Body of pancreas (tissue), 4 donors: ENCODE data around the gene ATP2B2. TPM values are rescaled to one million over a fixed set of nuclear protein-coding genes. Genes with fewer than 3 reads are reported as not detected.

Experiments
- ATAC-seq: fragments of 150-250 bp; one replicate; pipeline ENCODE4 v1.9.1; 2016
- DNase-seq, 4 donors: peaks; one replicate each; pipeline ENCODE4 v3.0.0-alpha.2; 2019
- H3K27ac ChIP-seq, 4 donors: fragments of 200-600 bp; sonication (generic); 1 replicate in 3 of 4; 2 replicates in 1 of 4; pipeline versions ENCODE4 v1.5.1 to v1.6.1; 2016 to 2019; ENCODE audit warnings: mild to moderate bottlenecking in 1 of 4, mixed read lengths in 1 of 4, moderate library complexity in 1 of 4
- H3K27me3 ChIP-seq, 2 donors: fragments of 200-600 bp; sonication (generic); one replicate each; pipeline ENCODE4 v1.6.0; 2016; ENCODE audit warnings: mild to moderate bottlenecking in 1 of 2
- H3K36me3 ChIP-seq, 2 donors: fragments of 200-600 bp; sonication (generic); replicated peaks in 1 of 2; 2 replicates each; pipeline ENCODE4 v1.5.1; 2016; ENCODE audit warnings: low read depth in 2 of 2; ENCODE audit not compliant: insufficient read depth in 1 of 2
- H3K4me1 ChIP-seq: fragments of 200-600 bp; sonication (generic); one replicate; pipeline ENCODE4 v1.6.0; 2016
- H3K4me3 ChIP-seq, 2 donors: fragments of 200-600 bp; sonication (generic); 1 replicate in 1 of 2; 2 replicates in 1 of 2; pipeline ENCODE4 v1.5.1; 2016 to 2019
- H3K9me3 ChIP-seq, 3 donors: fragments of 200-600 bp; sonication (generic); 1 replicate in 2 of 3; 2 replicates in 1 of 3; pipeline ENCODE4 v1.5.1; 2016
- POLR2A ChIP-seq, 3 donors: fragments of 450-650 bp; IDR thresholded peaks; one replicate each; pipeline ENCODE4 v1.6.1; 2016; ENCODE audit warnings: antibody characterized with exemption in 3 of 3, mild to moderate bottlenecking in 2 of 3
- WGBS, 2 donors: methylation state at CpG; one replicate each; pipeline ENCODE4 v1.1.5; 2017; 5-methylcytosine and 5-hydroxymethylcytosine counted together
- intact Hi-C: fragments of 100-400 bp; cut with DNase I; formaldehyde crosslinking; loops from one replicate; pipeline ENCODE4 v1.15.1; 2023
- total RNA-seq, 2 donors: library from RNA; depleted of rRNA; stranded (reverse); fragments of >200 nt; gene quantifications; one replicate each; pipeline ENCODE4 v1.1.0, GENCODE V29; 2016
- TF ChIP-seq, protein P1 (sequence below), 7 experiments: fragments of 450-650 bp in 4 of 7; fragments of 200-600 bp in 3 of 7; sonication (generic) in 3 of 7; IDR thresholded peaks; one replicate each; pipeline ENCODE4 v1.5.1; 2016 to 2019; ENCODE audit warnings: antibody characterized with exemption in 7 of 7

ATP2B2 gene
- total RNA-seq, 2 donors from 2014 or later, result 0.52 TPM; not detected in 1

DNA sequence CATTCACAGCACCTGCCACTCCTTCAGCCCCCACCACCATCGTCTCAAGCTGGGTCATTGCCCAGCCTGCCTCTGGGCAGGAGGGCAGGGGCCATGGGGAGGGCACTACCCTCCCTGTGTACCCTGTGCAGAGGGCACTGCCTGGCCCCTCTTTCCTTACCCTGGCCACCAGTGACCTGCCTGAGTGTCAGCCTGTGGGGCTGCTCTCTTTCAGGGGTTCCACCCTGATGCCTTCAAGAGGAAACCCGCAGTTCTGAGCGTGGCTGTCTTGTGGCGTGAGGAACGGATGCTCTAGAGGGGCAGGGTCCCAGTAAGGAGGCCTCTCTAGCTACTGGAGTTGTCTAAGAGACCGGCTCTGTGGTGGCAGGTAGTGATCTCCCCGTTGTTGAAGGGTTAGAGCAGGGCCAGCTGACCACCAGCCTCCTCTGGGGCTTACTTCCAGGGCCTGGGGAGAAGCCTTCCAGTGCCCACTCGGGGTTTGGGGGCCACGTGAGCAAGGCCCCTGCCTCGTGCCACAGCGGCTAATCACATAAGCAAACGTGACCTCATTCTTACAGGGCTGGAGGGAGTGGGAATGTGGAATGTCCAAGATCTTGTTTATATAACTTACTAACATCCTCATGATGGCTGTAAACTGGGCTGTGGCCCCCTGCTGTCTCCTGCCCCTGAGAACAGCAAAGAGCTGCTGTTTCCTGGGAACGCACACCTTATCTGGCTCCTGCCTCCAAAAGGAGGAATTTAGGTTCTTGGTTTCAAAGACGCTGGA, 153.1 kb downstream of the ATP2B2 start:
- Histone ChIP-seq H3K27ac (no peak overlapping the region), H3K4me1 (no peaks in the 10 kb centered on the region), H3K36me3 (no peaks in the 10 kb centered on the region), H3K4me3 (no peak overlapping the region), H3K9me3 (no peaks in the 10 kb centered on the region), H3K27me3 (no peaks in the 10 kb centered on the region)
- ATAC-seq (no peak), DNase-seq (no peak)
- WGBS, 2 donors, result 42 to 45% methylated on average over 2 to 14 of the region's 14 CpGs
- no peak for TF ChIP-seq POLR2A (IDR thresholded peaks at IDR 0.05)
- TF ChIP-seq, protein P1, sequence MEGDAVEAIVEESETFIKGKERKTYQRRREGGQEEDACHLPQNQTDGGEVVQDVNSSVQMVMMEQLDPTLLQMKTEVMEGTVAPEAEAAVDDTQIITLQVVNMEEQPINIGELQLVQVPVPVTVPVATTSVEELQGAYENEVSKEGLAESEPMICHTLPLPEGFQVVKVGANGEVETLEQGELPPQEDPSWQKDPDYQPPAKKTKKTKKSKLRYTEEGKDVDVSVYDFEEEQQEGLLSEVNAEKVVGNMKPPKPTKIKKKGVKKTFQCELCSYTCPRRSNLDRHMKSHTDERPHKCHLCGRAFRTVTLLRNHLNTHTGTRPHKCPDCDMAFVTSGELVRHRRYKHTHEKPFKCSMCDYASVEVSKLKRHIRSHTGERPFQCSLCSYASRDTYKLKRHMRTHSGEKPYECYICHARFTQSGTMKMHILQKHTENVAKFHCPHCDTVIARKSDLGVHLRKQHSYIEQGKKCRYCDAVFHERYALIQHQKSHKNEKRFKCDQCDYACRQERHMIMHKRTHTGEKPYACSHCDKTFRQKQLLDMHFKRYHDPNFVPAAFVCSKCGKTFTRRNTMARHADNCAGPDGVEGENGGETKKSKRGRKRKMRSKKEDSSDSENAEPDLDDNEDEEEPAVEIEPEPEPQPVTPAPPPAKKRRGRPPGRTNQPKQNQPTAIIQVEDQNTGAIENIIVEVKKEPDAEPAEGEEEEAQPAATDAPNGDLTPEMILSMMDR (IDR thresholded peaks at IDR 0.05), result no peak
- intact Hi-C loops, result no loop called here

DNA sequence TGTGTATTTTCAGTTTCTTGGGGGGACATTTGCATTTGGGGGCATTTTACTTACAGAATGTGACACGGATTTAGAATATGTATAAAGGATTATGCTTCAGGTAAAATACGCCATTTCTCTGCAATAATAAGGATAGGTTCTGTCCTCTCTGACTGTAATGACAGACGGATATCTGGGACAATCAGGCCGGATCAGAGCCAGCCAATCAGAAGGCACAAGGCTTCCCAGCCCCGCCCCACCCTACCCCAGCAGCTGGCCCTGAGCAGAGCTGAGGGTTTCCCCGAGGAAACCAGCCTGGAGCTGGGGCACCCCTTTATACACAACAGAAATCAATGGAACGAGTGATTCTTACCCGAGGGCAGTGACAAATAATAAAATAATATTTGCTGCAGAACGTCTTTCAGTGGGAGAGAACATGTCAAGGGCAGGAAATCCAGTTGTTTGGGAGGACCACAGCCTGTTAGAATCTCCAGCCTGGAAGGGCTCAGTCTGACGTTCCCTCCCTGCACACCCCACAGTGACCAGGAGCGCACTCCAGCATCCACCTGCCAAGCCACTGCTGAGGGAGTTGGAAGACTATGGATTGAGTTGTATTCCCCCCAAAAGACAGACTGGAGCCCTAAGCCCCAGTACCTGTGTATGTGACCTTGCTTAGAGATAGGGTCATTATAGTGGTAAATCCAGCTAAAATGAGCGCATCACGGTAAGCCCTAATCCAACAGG, 154.2 kb downstream of the ATP2B2 start:
- Histone ChIP-seq H3K36me3 (no peaks in the 10 kb centered on the region), H3K27ac (no peak overlapping the region), H3K27me3 (no peaks in the 10 kb centered on the region), H3K4me1 (no peaks in the 10 kb centered on the region), H3K9me3 (no peaks in the 10 kb centered on the region), H3K4me3 (no peak overlapping the region)
- TF ChIP-seq, protein P1 (IDR thresholded peaks at IDR 0.05), result no peak
- TF ChIP-seq POLR2A (IDR thresholded peaks at IDR 0.05), result no peak
- DNase-seq, result no peak
- WGBS, 2 donors, result 38 to 45% methylated on average over 10 to 13 of the region's 13 CpGs
- ATAC-seq, result no peak
- intact Hi-C loops, result no loop called here

DNA sequence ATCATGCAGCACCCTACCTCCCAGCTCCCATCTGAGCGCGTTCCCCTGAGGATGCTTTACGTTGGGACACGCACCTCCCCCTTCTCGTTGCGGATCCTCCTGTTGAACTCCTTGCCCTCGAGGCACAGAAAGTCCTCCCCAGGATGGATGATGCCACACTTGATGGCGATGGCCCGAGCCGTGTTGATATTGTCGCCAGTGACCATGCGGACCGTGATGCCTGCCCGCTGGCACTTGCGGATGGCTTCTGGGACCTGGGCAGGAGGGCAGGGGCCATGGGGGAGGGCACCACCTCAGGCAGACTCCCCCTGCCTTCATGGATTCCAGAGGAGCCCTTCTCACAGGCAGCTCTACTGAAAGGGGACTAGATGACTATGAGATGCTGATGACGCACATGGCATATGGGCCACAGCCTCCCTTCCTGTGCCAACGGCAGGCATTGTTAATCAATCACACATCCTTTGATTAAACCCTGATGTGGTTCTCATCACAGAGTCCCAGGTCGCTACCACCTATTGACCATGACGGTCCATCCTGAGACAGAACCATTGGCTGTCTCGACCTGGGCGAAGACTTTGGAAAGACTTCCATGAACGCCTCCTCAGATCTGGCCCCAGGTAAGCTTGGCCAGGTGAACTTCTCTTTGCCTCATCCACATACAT, 154.9 kb downstream of the ATP2B2 start:
- Histone ChIP-seq H3K27ac (no peak overlapping the region), H3K9me3 (no peaks in the 10 kb centered on the region), H3K27me3 (no peaks in the 10 kb centered on the region), H3K4me3 (no peak overlapping the region), H3K36me3 (no peaks in the 10 kb centered on the region), H3K4me1 (no peaks in the 10 kb centered on the region)
- 73% methylated on average over 15 to 22 of the region's 22 CpGs for WGBS, 2 donors
- DNase-seq (no peak), ATAC-seq (no peak)
- intact Hi-C loops, result no loop called here
- TF ChIP-seq POLR2A (IDR thresholded peaks at IDR 0.05), result no peak

DNA sequence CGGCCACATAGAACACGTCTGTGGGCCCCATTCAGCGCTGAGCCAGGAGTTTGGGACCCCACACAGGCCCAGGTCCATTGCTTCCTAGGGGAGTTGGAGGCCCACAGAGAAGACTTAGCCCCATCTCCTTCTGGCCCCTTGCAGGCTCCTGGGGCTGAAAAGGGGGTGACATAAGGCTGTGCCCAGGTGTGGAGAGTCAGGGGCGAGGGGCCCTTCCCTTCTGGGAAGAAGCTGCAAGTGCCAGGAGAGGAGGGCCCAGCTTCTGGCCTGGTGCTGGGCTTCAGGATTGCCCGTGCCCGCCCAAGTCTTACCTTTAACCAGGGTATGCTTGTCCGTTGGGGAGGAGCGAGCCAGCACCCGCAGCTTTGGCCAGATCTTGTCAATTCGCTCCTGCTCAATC, 155.6 kb downstream of the ATP2B2 start:
- TF ChIP-seq POLR2A (IDR thresholded peaks at IDR 0.05), result no peak
- TF ChIP-seq, protein P1 (IDR thresholded peaks at IDR 0.05), result no peak
- Histone ChIP-seq H3K27me3 (no peaks in the 10 kb centered on the region), H3K36me3 (no peaks in the 10 kb centered on the region), H3K27ac (no peak overlapping the region), H3K4me1 (no peaks in the 10 kb centered on the region), H3K9me3 (no peaks in the 10 kb centered on the region), H3K4me3 (no peak overlapping the region)
- DNase-seq (no peak), ATAC-seq (no peak)
- intact Hi-C loops, result no loop called here
- WGBS, 2 donors, result 64 to 83% methylated on average over 4 to 6 of the region's 10 CpGs

GRCh38 chr3:10348404-10348721, 157.0 kb downstream of the ATP2B2 start:
- no peak for DNase-seq
- Histone ChIP-seq H3K27me3 (no peaks in the 10 kb centered on the region), H3K9me3 (no peaks in the 10 kb centered on the region), H3K36me3 (no peaks in the 10 kb centered on the region), H3K27ac (no peak overlapping the region), H3K4me3 (no peak overlapping the region), H3K4me1 (no peaks in the 10 kb centered on the region)
- TF ChIP-seq, protein P1 (IDR thresholded peaks at IDR 0.05), result no peak
- TF ChIP-seq POLR2A (IDR thresholded peaks at IDR 0.05), result no peak
- intact Hi-C loops, result no loop called here
- WGBS, 2 donors, result 59 to 79% methylated on average over 4 to 5 of the region's 5 CpGs
- ATAC-seq, result no peak
